ENCODE data around the gene PRPH2. TPM values are rescaled to one million over a fixed set of nuclear protein-coding genes. Genes with fewer than 3 reads are reported as not detected.
"Not testable (repeated sequence)": the region's sequence is repeated elsewhere in the genome, so short reads cannot be mapped to it uniquely, and the experiment has no call there.

Gene PRPH2
- total RNA-seq, 2 experiments from 2014 or later, result not detected

DNA sequence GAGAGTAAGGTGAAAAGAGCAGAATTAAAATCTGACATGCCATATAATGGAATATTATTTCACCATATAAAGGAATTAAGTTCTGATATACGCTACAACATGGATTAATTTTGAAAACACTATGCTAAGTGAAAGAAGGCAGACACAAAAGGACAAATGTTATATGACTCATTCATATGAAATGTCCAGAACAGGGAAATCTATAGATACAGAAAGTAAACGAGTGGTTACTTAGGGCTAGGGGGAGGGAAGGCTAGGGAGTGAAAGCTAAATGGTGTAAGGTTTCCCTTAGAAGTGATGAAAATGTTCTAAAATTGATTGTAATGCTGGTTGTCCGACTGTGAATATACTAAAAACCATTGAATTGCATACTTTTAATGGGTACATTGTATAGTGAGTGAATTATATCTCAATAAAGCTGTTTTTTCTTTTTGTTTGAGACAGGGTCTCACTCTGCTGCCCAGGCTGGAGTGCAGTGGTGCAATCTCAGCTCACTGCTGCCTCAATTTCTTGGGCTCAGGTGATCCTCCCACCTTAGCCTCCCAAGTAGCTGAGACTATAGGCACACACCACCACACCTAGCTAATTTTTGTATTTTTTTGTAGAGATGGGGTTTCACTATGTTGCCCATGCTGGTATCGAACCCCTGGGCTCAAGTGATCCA, 8.2 kb downstream of the PRPH2 start:
- Mint-ChIP-seq H3K4me3 (no peak overlapping the region), H3K27ac (no peak overlapping the region), H3K9me3 (ENCODE audit: low read depth) (peaks cover 5% of the 10 kb centered on the region), H3K27me3 (peaks cover 2% of the 10 kb centered on the region), H3K4me1 (no peaks in the 10 kb centered on the region), H3K36me3 (ENCODE audit: low read depth) (no peaks in the 10 kb centered on the region)
- DNase-seq, result no peak
- POLR2A ChIA-PET, result no interaction called here
- ATAC-seq, result no peak
- CTCF ChIA-PET, result interaction anchor here (0.8 to 1.1 kb wide), 2 partner anchors 162 to 185 kb away, joined by 3 to 4 read pairs; no protein-coding TSS in a partner anchor
- intact Hi-C loops (cut with DNase I, micrococcal nuclease), result no loop called here

DNA sequence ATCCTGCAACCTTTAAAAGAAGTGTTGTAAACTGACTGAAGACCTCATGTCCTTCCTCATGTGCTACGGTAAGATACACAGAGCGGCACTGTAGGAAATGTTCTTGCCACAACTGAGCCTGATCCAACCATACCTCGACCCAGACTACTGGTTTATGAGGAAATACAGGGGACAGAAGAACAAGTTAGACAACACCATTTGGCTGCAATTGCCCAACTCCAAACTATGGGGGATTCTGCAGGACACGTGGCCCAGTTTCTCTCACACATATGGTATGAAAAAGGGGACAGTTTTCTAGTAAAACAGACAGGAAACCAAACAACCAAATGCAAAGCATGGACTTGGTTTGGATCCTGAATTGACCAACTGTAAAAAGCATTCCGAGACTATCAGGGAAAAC, 10.5 kb downstream of the PRPH2 start:
- ChIA-PET POLR2A (no interaction called here), CTCF (interaction anchor here (0.5 kb wide), 1 partner anchor 123 kb away, joined by 4 read pairs; no protein-coding TSS in a partner anchor)
- Mint-ChIP-seq H3K9me3 (ENCODE audit: low read depth) (peaks cover 5% of the 10 kb centered on the region), H3K27me3 (peaks cover 2% of the 10 kb centered on the region), H3K4me3 (no peak overlapping the region), H3K4me1 (no peaks in the 10 kb centered on the region), H3K36me3 (ENCODE audit: low read depth) (no peaks in the 10 kb centered on the region), H3K27ac (no peak overlapping the region)
- DNase-seq (no peak), ATAC-seq (no peak)
- intact Hi-C loops (cut with DNase I, micrococcal nuclease), result no loop called here

DNA sequence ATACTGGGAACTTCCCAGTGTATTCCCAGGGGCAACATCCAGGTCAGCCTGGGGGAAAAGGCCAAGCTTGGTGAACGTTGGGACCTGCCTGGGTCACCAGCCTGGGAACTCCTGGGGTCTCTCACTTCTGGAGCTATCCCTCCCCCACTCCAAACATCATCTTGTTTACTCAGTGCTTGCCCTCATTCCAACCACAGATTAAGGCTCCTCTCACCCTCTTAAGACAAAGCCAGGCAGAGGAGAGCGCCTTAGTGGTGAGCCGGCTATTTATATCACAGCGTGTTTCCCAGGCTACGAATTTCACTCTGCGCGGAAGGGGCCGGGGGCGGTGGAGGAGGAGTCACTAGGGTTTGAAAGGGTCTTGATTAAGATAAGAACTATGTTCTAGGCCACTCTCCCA, 12.1 kb downstream of the PRPH2 start:
- no peak overlapping the region for H3K27ac Mint-ChIP-seq
- H3K4me1 Mint-ChIP-seq, result no peaks in the 10 kb centered on the region
- ChIA-PET CTCF (no interaction called here), POLR2A (no interaction called here)
- ATAC-seq (no peak), DNase-seq (no peak)
- H3K9me3 Mint-ChIP-seq (ENCODE audit: low read depth), result peaks cover 5% of the 10 kb centered on the region
- H3K27me3 Mint-ChIP-seq, result peaks cover 2% of the 10 kb centered on the region
- H3K4me3 Mint-ChIP-seq, result no peak overlapping the region
- H3K36me3 Mint-ChIP-seq (ENCODE audit: low read depth), result no peaks in the 10 kb centered on the region
- intact Hi-C loops (cut with DNase I, micrococcal nuclease), result no loop called here

DNA sequence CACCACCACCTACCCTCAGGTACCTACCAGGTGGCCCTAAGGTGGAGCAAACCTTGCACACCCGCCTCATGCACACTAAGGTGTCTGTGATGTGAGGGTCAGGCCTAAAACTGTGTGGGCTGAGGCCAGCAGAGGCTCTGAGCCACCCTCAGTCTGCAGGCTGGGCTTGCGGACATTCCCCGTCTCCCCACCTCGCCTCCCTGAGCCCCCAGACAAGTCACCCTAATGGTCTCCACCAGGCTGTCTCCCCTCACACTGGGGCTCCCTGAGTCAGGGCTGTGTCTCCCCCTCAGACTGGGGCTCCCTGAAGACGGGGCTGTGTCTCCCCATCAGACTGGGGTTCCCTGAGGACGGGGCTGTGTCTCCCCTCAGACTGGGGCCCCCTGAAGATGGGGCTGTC, 12.5 kb downstream of the PRPH2 start:
- no peak for DNase-seq
- Mint-ChIP-seq H3K27me3 (peaks cover 2% of the 10 kb centered on the region), H3K9me3 (ENCODE audit: low read depth) (peaks cover 5% of the 10 kb centered on the region), H3K27ac (no peak overlapping the region), H3K4me3 (no peak overlapping the region), H3K4me1 (no peaks in the 10 kb centered on the region), H3K36me3 (ENCODE audit: low read depth) (no peaks in the 10 kb centered on the region)
- ATAC-seq, result no peak
- CTCF ChIA-PET, result no interaction called here
- intact Hi-C loops (cut with DNase I, micrococcal nuclease), result no loop called here
- POLR2A ChIA-PET, result no interaction called here

GRCh38 chr6:42708096-42708495, 14.3 kb downstream of the PRPH2 start:
- ChIA-PET CTCF (interaction anchor here (0.6 to 1.7 kb wide), 3 partner anchors 10 to 779 kb away, joined by 3 to 4 read pairs (median 3); no protein-coding TSS in a partner anchor), POLR2A (interaction anchor here (0.6 kb wide), 2 partner anchors 62 to 99 kb away, joined by 3 to 4 read pairs; no protein-coding TSS in a partner anchor)
- intact Hi-C loops (cut with DNase I, micrococcal nuclease), result no loop called here
- Mint-ChIP-seq H3K27ac (no peak overlapping the region), H3K4me1 (no peaks in the 10 kb centered on the region), H3K36me3 (ENCODE audit: low read depth) (no peaks in the 10 kb centered on the region), H3K4me3 (no peak overlapping the region), H3K27me3 (peaks cover 2% of the 10 kb centered on the region), H3K9me3 (ENCODE audit: low read depth) (peaks cover 5% of the 10 kb centered on the region)
- no peak for DNase-seq
- ATAC-seq, result no peak

GRCh38 chr6:42707595-42707994, 14.8 kb downstream of the PRPH2 start:
- intact Hi-C loops (cut with DNase I, micrococcal nuclease), result no loop called here
- peaks cover 5% of the 10 kb centered on the region for H3K9me3 Mint-ChIP-seq (ENCODE audit: low read depth)

GRCh38 chr6:42704937-42705374, 17.4 kb downstream of the PRPH2 start:
- intact Hi-C loops (cut with DNase I, micrococcal nuclease), result no loop called here
- no peaks in the 10 kb centered on the region for H3K9me3 Mint-ChIP-seq (ENCODE audit: low read depth)
- no peak for ATAC-seq

More at GRCh38 chr6:42707595-42707994, 14.8 kb downstream of the PRPH2 start:
- CTCF ChIA-PET, result no interaction called here
- Mint-ChIP-seq H3K27me3 (peaks cover 2% of the 10 kb centered on the region), H3K4me3 (no peak overlapping the region), H3K36me3 (ENCODE audit: low read depth) (no peaks in the 10 kb centered on the region), H3K4me1 (no peaks in the 10 kb centered on the region), H3K27ac (no peak overlapping the region)
- ATAC-seq (no peak), DNase-seq (no peak)
- POLR2A ChIA-PET, result interaction anchor here (0.6 kb wide), 2 partner anchors 63 to 98 kb away, joined by 3 to 4 read pairs; no protein-coding TSS in a partner anchor

DNA sequence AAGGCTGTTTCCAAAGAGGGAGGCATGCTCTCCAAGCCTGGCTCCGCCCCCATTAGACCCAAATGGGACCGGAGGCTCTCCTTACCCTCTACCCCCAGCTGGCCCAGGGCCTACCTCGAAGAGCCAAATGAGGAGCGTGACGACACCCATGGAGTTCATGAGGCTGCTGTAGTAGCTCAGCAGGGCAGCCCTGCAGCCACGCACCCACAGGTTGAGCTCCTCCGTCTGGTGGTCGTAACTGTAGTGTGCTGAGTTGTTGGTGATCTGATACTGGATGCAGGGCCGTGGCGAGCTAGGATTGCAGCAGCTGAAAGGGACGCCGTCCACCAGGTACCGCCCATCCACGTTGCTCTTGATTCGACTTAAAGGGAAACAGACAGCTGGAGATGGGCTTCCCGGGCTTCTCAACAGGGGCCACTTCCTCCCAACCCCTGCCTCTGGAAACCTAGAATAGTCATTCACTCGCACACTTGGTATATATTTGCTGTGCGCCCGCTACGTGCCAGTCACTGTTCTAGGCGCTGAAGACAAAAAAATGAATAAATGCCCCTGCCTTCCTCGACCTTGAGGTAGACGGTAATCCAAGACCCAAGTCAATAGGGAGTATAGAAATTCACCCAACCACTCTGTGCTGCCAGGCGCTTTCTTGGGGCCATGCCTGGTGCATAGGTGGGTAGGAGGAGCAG, 18.0 kb downstream of the PRPH2 start:
- Mint-ChIP-seq H3K4me3 (no peak overlapping the region), H3K27ac (no peak overlapping the region), H3K9me3 (ENCODE audit: low read depth) (no peaks in the 10 kb centered on the region), H3K27me3 (no peaks in the 10 kb centered on the region), H3K4me1 (no peaks in the 10 kb centered on the region), H3K36me3 (ENCODE audit: low read depth) (no peaks in the 10 kb centered on the region)
- intact Hi-C loops (cut with DNase I, micrococcal nuclease), result no loop called here
- no peak for DNase-seq
- ChIA-PET CTCF (interaction anchor here (0.5 kb wide), 1 partner anchor 194 kb away, joined by 3 read pairs; no protein-coding TSS in a partner anchor), POLR2A (interaction anchor here (0.7 kb wide), 1 partner anchor 280 kb away, joined by 6 read pairs; the partner anchor contains the start of gene PPP2R5D)
- no peak for ATAC-seq

More at GRCh38 chr6:42704937-42705374, 17.4 kb downstream of the PRPH2 start:
- no peak for DNase-seq
- Mint-ChIP-seq H3K4me3 (no peak overlapping the region), H3K4me1 (no peaks in the 10 kb centered on the region), H3K27ac (no peak overlapping the region), H3K36me3 (ENCODE audit: low read depth) (no peaks in the 10 kb centered on the region), H3K27me3 (no peaks in the 10 kb centered on the region)
- ChIA-PET POLR2A (no interaction called here), CTCF (interaction anchor here (0.5 kb wide), 1 partner anchor 194 kb away, joined by 3 read pairs; no protein-coding TSS in a partner anchor)

DNA sequence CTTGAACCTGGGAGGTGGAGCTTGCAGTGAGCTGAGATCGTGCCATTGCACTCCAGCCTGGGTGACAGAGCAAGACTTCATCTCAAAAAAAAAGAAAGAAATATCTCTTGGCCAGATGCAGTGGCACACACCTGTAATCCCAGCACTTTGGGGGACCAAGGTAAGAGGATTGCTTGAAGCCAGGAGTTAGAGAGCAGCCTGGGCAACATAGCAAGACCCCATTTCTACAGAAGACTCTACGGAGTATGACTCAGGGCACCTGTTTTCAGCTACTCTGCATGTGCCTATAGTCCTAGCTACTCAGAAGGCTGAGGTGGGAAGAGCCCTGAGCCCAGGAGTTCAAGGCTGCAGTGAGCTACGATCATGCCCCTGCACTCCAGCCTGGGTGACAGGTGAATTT, 19.6 kb downstream of the PRPH2 start:
- H3K27me3 Mint-ChIP-seq; H3K36me3 Mint-ChIP-seq (ENCODE audit: low read depth); H3K4me3 Mint-ChIP-seq; intact Hi-C loops (cut with DNase I, micrococcal nuclease); H3K9me3 Mint-ChIP-seq (ENCODE audit: low read depth); H3K27ac Mint-ChIP-seq; ATAC-seq; DNase-seq; H3K4me1 Mint-ChIP-seq; POLR2A ChIA-PET: not testable (repeated sequence)
- CTCF ChIA-PET, result interaction anchor here (0.9 to 1.9 kb wide), 2 partner anchors 10 to 23 kb away, joined by 5 to 6 read pairs; no protein-coding TSS in a partner anchor

DNA sequence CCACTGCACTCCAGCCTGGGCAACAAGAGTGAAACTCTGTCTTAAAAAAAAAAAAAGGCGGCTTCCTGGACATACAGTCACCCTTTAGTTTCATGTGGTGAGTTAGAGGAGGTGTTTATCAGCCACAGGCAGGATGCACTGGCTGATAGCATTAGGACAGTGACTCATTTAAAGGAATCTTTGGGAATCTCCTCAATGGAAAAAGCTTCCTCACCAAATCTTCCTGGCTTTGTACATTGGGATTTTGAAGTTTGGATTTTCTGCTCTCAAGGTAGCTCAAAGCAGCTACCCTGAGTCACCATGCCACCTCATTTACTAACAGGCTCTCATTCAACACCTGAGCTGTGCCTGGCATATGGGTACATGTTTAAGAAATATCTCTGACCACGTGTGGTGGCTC, 20.2 kb downstream of the PRPH2 start:
- CTCF ChIA-PET, result interaction anchor here (0.9 to 1.9 kb wide), 4 partner anchors 10 to 198 kb away, joined by 3 to 6 read pairs (median 6); no protein-coding TSS in a partner anchor
- H3K4me1 Mint-ChIP-seq, result no peaks in the 10 kb centered on the region
- no peaks in the 10 kb centered on the region for H3K36me3 Mint-ChIP-seq (ENCODE audit: low read depth)
- DNase-seq (peak; percentile 11), ATAC-seq (no peak)
- POLR2A ChIA-PET, result no interaction called here
- no peak overlapping the region for H3K4me3 Mint-ChIP-seq
- no peak overlapping the region for H3K27ac Mint-ChIP-seq
- H3K9me3 Mint-ChIP-seq (ENCODE audit: low read depth), result no peaks in the 10 kb centered on the region
- intact Hi-C loops (cut with DNase I, micrococcal nuclease), result no loop called here
- H3K27me3 Mint-ChIP-seq, result no peaks in the 10 kb centered on the region

GRCh38 chr6:42698217-42698616, 24.2 kb downstream of the PRPH2 start:
- H3K4me1 Mint-ChIP-seq, result peaks cover 12% of the 10 kb centered on the region
- POLR2A ChIA-PET, result interaction anchor here (0.6 kb wide), 1 partner anchor 318 kb away, joined by 8 read pairs; no protein-coding TSS in a partner anchor

More at GRCh38 chr6:42698217-42698616, 24.2 kb downstream of the PRPH2 start:
- CTCF ChIA-PET, result interaction anchor here (0.8 kb wide), 1 partner anchor 28 kb away, joined by 3 read pairs; no protein-coding TSS in a partner anchor
- peaks cover 10% of the 10 kb centered on the region for H3K36me3 Mint-ChIP-seq (ENCODE audit: low read depth)
- no peak overlapping the region for H3K4me3 Mint-ChIP-seq
- H3K27me3 Mint-ChIP-seq, result no peaks in the 10 kb centered on the region
- DNase-seq (no peak), ATAC-seq (no peak)
- intact Hi-C loops (cut with DNase I, micrococcal nuclease), result no loop called here
- H3K9me3 Mint-ChIP-seq (ENCODE audit: low read depth), result no peaks in the 10 kb centered on the region
- no peak overlapping the region for H3K27ac Mint-ChIP-seq
